ENCODE data around the gene PKN3.

The PKN3 gene

GRCh38 chr9:128720841-128721486 is 18.7 kb downstream of the PKN3 start:
- no peak overlapping the region for H3K27ac ChIP-seq (ENCODE audit: low read depth, low read length)
- H2AK5ac ChIP-seq (ENCODE audit: low read length), result no peak overlapping the region
- H3K4me2 ChIP-seq (ENCODE audit: low read length), result no peak overlapping the region
- peaks cover 27 to 35% of the 10 kb centered on the region in 2 experiments for H3K36me3 ChIP-seq (ENCODE audit: control insufficient read depth in 1 of 2, insufficient read depth in 2 of 2, low read length in 2 of 2)
- no peak overlapping the region for H3K23ac ChIP-seq (ENCODE audit: low read length)
- no peak overlapping the region for H2AFZ ChIP-seq (ENCODE audit: insufficient read depth, low read length, poor library complexity)
- peaks cover 12 to 16% of the 10 kb centered on the region in 2 experiments for H3K4me1 ChIP-seq (ENCODE audit: control insufficient read depth in 1 of 2, insufficient read depth in 2 of 2, low read length in 2 of 2)
- no peak overlapping the region for H4K8ac ChIP-seq (ENCODE audit: low read depth, low read length)
- no peak for DNase-seq
- no peak overlapping the region for H2BK5ac ChIP-seq (ENCODE audit: low read depth, low read length, poor library complexity)
- H4K91ac ChIP-seq (ENCODE audit: low read depth, low read length), result no peak overlapping the region
- H3K4ac ChIP-seq (ENCODE audit: low read depth, low read length), result no peak overlapping the region
- H3K18ac ChIP-seq (ENCODE audit: low read length), result no peak overlapping the region
- no peak overlapping the region for H2BK120ac ChIP-seq (ENCODE audit: insufficient read depth, low read length, poor library complexity)
- H4K12ac ChIP-seq (ENCODE audit: low read depth, low read length), result no peak overlapping the region
- H3K27me3 ChIP-seq (ENCODE audit: insufficient read depth, low read length), result no peaks in the 10 kb centered on the region
- H3K4me3 ChIP-seq (ENCODE audit: low read depth, low read length), result no peak overlapping the region
- WGBS (ENCODE audit: extremely low coverage, insufficient coverage, insufficient read length), result no CpG with 5 or more reads among the region's 22 CpGs
- H3K79me2 ChIP-seq (ENCODE audit: control insufficient read depth, insufficient read depth, low read length, poor library complexity), result peaks cover 4% of the 10 kb centered on the region
- H3K9ac ChIP-seq (ENCODE audit: low read length), result no peak overlapping the region
- H3K79me1 ChIP-seq (ENCODE audit: low read length), result peaks cover 9% of the 10 kb centered on the region
- H2BK12ac ChIP-seq (ENCODE audit: low read length), result no peak overlapping the region
- peaks cover 2% of the 10 kb centered on the region for H3K9me3 ChIP-seq (ENCODE audit: insufficient read depth, low read depth, low read length)
- no peak overlapping the region for H3K14ac ChIP-seq (ENCODE audit: low read length)

DNA sequence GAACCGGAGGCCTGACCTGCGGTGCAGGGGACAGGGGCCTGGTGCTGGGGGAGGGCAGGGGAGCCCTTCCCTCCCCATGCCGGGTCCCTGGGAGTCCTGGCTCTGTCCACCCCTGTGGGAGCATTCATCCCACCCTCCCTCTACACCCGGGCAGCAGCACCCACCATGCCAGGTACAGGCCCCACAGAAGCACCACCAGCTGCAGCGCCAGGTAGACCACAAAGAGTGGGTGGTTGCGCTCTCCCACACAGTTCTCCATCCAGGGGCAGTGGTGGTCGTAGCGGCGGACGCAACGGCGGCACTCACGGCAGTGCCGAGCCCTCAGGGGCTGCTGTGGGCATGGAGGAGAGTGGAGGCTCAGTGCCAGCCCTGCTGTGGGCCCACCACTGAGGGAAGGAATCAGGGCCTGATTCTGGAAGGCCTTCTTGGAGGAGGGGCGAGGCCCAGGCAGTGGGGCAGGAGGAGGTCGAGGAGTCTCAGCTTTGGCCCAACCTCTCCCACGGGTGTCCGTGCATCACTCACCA is 19.2 kb downstream of the PKN3 start:
- Histone ChIP-seq H2BK5ac (ENCODE audit: low read depth, low read length, poor library complexity) (no peak overlapping the region), H4K91ac (ENCODE audit: low read depth, low read length) (no peak overlapping the region), H3K79me1 (ENCODE audit: low read length) (peaks cover 9% of the 10 kb centered on the region), H4K12ac (ENCODE audit: low read depth, low read length) (no peak overlapping the region), H3K4me3 (ENCODE audit: low read depth, low read length) (no peak overlapping the region), H2BK12ac (ENCODE audit: low read length) (no peak overlapping the region), H3K4ac (ENCODE audit: low read depth, low read length) (no peak overlapping the region), H3K18ac (ENCODE audit: low read length) (no peak overlapping the region), H2AFZ (ENCODE audit: insufficient read depth, low read length, poor library complexity) (no peak overlapping the region), H3K4me2 (ENCODE audit: low read length) (no peak overlapping the region), H2AK5ac (ENCODE audit: low read length) (no peak overlapping the region), H4K8ac (ENCODE audit: low read depth, low read length) (no peak overlapping the region), H3K79me2 (ENCODE audit: control insufficient read depth, insufficient read depth, low read length, poor library complexity) (peaks cover 4% of the 10 kb centered on the region), H2BK120ac (ENCODE audit: insufficient read depth, low read length, poor library complexity) (no peak overlapping the region), H3K27me3 (ENCODE audit: insufficient read depth, low read length) (no peaks in the 10 kb centered on the region), H3K14ac (ENCODE audit: low read length) (no peak overlapping the region), H3K27ac (ENCODE audit: low read depth, low read length) (no peak overlapping the region), H3K9me3 (ENCODE audit: insufficient read depth, low read depth, low read length) (peaks cover 2% of the 10 kb centered on the region), H3K23ac (ENCODE audit: low read length) (no peak overlapping the region), H3K9ac (ENCODE audit: low read length) (no peak overlapping the region), H3K36me3 (ENCODE audit: control insufficient read depth in 1 of 2, insufficient read depth in 2 of 2, low read length in 2 of 2) (peaks cover 27 to 35% of the 10 kb centered on the region in 2 experiments), H3K4me1 (ENCODE audit: control insufficient read depth in 1 of 2, insufficient read depth in 2 of 2, low read length in 2 of 2) (peaks cover 12 to 16% of the 10 kb centered on the region in 2 experiments)
- no CpG with 5 or more reads among the region's 18 CpGs for WGBS (ENCODE audit: extremely low coverage, insufficient coverage, insufficient read length)
- DNase-seq, result no peak

- DNase-seq, result no peak
- Histone ChIP-seq H3K27ac (ENCODE audit: low read depth, low read length) (no peak overlapping the region), H3K23ac (ENCODE audit: low read length) (no peak overlapping the region), H2AK5ac (ENCODE audit: low read length) (peak overlapping the region; percentile 81), H3K14ac (ENCODE audit: low read length) (no peak overlapping the region), H3K36me3 (ENCODE audit: control insufficient read depth in 1 of 2, insufficient read depth in 2 of 2, low read length in 2 of 2) (peaks cover 24 to 32% of the 10 kb centered on the region in 2 experiments), H3K27me3 (ENCODE audit: insufficient read depth, low read length) (no peaks in the 10 kb centered on the region), H3K79me2 (ENCODE audit: control insufficient read depth, insufficient read depth, low read length, poor library complexity) (peaks cover 4% of the 10 kb centered on the region), H3K79me1 (ENCODE audit: low read length) (peaks cover 9% of the 10 kb centered on the region), H3K4me1 (ENCODE audit: control insufficient read depth in 1 of 2, insufficient read depth in 2 of 2, low read length in 2 of 2) (peaks cover 12 to 16% of the 10 kb centered on the region in 2 experiments), H3K4me2 (ENCODE audit: low read length) (peak overlapping the region; percentile 72), H2AFZ (ENCODE audit: insufficient read depth, low read length, poor library complexity) (no peak overlapping the region), H3K9ac (ENCODE audit: low read length) (no peak overlapping the region), H4K12ac (ENCODE audit: low read depth, low read length) (peak overlapping the region; percentile 60), H4K91ac (ENCODE audit: low read depth, low read length) (no peak overlapping the region), H3K4ac (ENCODE audit: low read depth, low read length) (peak overlapping the region; percentile 28), H4K8ac (ENCODE audit: low read depth, low read length) (peak overlapping the region; percentile 40), H3K9me3 (ENCODE audit: insufficient read depth, low read depth, low read length) (peaks cover 2% of the 10 kb centered on the region), H2BK5ac (ENCODE audit: low read depth, low read length, poor library complexity) (no peak overlapping the region), H3K4me3 (ENCODE audit: low read depth, low read length) (peak overlapping the region; percentile 22), H2BK120ac (ENCODE audit: insufficient read depth, low read length, poor library complexity) (no peak overlapping the region), H2BK12ac (ENCODE audit: low read length) (no peak overlapping the region), H3K18ac (ENCODE audit: low read length) (no peak overlapping the region)
- no CpG with 5 or more reads among the region's 9 CpGs for WGBS (ENCODE audit: extremely low coverage, insufficient coverage, insufficient read length)
Observed at GRCh38 chr9:128722380-128723351, 20.4 kb downstream of the PKN3 start.

DNA sequence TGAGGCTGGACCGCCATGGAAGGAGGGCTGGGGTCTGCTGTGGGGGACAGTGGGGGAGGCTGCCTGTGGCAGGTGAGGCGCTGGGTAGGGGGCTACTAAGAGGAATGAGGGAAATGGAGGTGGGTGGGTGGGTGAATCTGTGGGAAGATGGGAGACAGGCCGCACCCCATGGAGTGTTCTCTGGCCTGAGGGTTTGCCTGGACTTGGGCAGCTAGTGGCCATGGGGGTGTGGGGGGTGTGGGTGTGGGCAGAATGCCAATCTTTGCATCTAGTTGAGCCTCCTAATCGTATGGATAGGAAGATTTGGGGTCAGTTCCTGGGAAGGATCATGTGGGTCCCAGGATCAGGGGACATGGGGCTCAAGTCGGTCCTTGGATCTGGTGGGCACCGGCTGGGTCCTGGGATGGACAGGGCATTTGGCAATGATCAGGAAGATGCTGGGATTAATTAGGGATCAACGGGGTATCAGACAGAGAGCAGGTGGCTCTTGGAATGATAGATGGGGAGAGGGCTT is 21.1 kb downstream of the PKN3 start:
- Histone ChIP-seq H3K27me3 (ENCODE audit: insufficient read depth, low read length) (no peaks in the 10 kb centered on the region), H3K14ac (ENCODE audit: low read length) (peak overlapping the region; percentile 71), H2AFZ (ENCODE audit: insufficient read depth, low read length, poor library complexity) (peak overlapping the region; percentile 41), H3K79me1 (ENCODE audit: low read length) (peaks cover 9% of the 10 kb centered on the region), H3K4ac (ENCODE audit: low read depth, low read length) (peak overlapping the region; percentile 28), H2BK120ac (ENCODE audit: insufficient read depth, low read length, poor library complexity) (peak overlapping the region; percentile 8), H3K4me3 (ENCODE audit: low read depth, low read length) (peak overlapping the region; percentile 87), H4K8ac (ENCODE audit: low read depth, low read length) (peak overlapping the region; percentile 84), H3K79me2 (ENCODE audit: control insufficient read depth, insufficient read depth, low read length, poor library complexity) (peaks cover 4% of the 10 kb centered on the region), H2AK5ac (ENCODE audit: low read length) (peak overlapping the region; percentile 81), H3K9ac (ENCODE audit: low read length) (peak overlapping the region; percentile 77), H3K36me3 (ENCODE audit: control insufficient read depth in 1 of 2, insufficient read depth in 2 of 2, low read length in 2 of 2) (peaks cover 24 to 31% of the 10 kb centered on the region in 2 experiments), H3K27ac (ENCODE audit: low read depth, low read length) (no peak overlapping the region), H3K4me2 (ENCODE audit: low read length) (peak overlapping the region; percentile 72), H3K23ac (ENCODE audit: low read length) (no peak overlapping the region), H4K91ac (ENCODE audit: low read depth, low read length) (peak overlapping the region; percentile 52), H4K12ac (ENCODE audit: low read depth, low read length) (peak overlapping the region; percentile 46), H3K9me3 (ENCODE audit: insufficient read depth, low read depth, low read length) (peaks cover 2% of the 10 kb centered on the region), H3K18ac (ENCODE audit: low read length) (peak overlapping the region; percentile 55), H3K4me1 (ENCODE audit: control insufficient read depth in 1 of 2, insufficient read depth in 2 of 2, low read length in 2 of 2) (peaks cover 12 to 16% of the 10 kb centered on the region in 2 experiments), H2BK5ac (ENCODE audit: low read depth, low read length, poor library complexity) (no peak overlapping the region), H2BK12ac (ENCODE audit: low read length) (no peak overlapping the region)
- WGBS (ENCODE audit: extremely low coverage, insufficient coverage, insufficient read length), result no CpG with 5 or more reads among the region's 7 CpGs
- no peak for DNase-seq
